DMS53 (cell line): ENCODE measurements around the gene ZIC2.

Experiments used
- DNase-seq: peaks from one replicate; lab custom pipeline; 2025; lab: John Stamatoyannopoulos, UW

ZIC2 gene

GRCh38 chr13:99974296-99974938 lies 7.2 kb upstream of the ZIC2 start:
- DNase-seq = no peak

DNA sequence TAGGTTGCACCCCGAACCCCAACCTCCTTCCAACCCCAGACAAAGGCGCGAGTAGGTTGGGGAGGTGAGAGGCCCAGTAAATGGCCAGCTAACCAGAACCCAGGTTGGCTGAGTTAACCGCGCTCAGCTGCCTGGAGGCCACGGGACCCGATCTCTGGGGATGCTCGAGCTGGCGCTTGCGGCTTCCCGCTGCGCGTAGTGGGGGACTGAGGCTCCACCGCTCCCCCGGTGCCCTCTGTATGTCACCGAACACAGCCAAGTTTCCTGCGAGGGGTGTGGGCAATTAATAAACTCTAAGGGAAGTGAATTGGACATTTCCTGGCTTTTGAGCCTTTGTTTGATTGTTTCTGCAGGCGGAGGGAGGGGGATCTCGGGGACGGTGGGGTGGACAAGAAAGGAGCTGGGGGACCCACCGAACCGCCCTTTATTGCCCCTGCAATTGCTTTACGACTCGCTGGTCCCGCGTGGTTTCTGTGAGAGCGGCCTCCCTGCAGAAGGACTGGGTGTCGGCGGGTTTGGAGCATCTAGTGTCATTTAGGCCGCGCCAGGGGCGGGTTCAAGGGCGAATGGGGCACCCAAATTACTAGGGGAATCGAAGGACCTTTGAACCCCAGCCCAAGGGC lies 6.5 kb upstream of the ZIC2 start:
- no peak for DNase-seq

DNA sequence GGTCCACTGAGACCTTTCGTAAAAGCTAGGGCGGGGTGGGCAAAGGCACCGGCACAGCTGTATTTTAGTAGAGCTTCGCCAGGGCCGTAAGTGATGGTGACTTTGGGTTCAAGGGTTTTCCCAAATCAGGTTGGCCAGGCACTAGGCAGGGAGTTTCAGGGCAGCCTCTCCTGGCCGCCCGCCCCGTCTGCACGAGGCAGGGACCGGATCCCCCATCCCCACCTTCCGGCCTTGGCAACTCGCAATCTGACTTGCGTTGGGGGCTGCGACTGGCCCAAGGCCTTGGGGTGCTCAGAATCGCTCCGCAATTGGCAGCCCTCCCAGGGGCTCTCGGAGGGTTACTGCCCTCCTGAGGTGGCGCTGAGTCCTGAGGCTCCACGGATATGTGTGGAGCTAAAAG lies 6.0 kb upstream of the ZIC2 start:
- no peak for DNase-seq

GRCh38 chr13:99976575-99976974 lies 5.0 kb upstream of the ZIC2 start:
- DNase-seq = no peak

DNA sequence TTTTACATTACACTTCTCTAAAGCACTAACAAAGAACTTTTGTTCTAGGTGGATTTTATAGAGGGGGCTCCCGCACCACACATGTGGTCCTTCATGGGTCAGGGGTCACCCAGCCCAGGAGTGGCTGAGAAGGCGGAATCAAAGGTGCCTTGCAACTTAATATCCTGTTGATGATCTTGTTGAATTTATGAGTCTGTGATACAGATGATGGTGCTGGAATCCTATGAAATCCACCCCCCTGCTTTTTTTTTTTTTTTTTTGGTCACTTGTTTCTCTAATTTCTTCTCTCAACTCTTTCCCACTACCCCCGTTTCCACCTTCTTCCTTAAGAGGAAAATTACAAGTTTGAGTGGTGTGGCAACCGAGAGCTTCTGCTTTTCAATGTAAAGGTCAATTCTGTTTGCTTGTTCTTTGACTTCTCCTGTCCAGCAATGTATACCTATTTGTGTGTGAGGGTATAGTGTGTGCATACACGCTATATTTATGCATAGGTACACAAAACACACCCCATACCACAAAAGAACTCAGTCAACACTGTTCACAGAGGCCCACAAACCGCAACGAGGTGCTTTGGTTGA lies 4.2 kb upstream of the ZIC2 start:
- DNase-seq = no peak

DNA sequence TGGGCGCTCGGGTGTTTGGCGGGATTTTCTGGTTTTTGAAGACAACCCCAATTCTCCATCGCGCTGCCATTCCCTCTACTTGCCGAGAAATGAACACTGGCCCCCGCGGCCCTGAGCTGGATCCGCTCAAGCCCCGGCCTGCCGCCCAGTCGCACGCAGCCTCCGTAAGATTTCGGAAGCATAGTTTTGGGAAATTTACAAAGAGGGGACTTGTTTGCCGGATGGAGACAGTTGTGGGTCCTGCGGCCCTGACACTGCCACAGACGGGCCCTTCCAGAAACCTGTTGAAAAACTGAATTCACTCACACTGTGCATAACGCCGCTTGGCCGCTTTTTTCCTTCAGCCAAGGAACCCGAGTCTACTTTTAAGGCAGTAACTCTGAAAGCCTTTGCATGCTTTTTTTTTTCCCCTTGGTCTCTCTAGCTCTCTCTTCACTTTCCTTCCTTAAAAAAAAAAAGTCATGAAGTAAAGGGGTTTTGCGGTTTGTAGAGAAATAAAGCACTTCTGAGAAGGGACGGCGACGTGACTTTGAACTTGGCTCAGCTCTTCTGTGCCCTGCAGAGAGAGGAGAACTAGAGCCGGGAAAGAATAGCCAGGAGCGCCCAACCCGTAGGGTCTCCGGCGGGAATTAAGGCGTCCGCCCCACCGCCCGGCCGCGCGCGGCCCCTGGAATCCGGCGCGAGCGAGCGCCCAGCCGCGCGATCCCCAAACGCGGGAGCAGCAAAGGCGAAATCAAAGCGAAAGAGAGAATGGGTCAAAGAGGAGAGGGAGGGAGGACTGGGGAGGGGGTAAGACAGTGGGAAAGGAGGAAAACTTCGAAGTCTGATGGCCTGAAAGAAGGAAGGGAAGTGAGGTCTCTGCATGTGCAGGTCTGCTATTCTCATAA lies 3.4 kb upstream of the ZIC2 start:
- no peak for DNase-seq

- DNase-seq = no peak
These were observed 2.7 kb upstream of the ZIC2 start for GRCh38 chr13:99978799-99979452.

DNA sequence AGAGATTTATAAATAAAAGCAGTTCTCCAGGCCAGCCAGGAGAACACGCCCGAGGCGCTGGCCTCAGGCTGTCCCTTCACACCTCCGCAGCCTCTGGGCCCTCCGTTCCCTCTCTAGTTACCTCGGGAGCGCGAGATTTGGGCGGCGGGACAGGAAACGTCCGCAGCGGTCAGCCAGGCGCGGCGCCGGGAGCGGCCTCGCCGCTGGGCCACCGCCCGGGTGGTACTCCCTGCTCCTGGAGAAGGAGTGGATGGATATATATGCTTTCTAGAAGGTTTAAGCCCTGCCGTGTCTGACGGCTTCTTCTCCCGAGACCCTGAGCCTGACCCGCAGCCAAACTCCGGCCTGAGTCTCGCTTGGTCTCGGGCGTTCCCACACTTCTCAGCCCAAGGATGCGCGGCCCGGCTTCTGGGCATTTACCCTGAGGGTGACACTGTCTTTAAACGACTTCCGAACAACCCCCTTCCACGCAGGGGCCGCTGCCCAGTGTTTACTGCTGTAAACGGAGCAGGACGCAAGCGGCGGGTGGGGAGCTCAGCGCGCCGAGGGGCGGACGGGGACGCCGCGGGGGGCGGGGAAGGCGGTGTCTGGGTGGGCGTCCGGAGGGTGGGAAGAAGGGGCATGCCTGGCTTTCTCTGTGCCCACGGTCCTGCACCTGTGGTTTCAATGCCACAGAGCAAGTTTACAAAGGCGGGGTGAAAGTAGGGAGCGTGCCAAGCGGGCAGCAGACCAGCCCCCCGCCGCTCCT lies 2.0 kb upstream of the ZIC2 start:
- peak; percentile 28 for DNase-seq

DNA sequence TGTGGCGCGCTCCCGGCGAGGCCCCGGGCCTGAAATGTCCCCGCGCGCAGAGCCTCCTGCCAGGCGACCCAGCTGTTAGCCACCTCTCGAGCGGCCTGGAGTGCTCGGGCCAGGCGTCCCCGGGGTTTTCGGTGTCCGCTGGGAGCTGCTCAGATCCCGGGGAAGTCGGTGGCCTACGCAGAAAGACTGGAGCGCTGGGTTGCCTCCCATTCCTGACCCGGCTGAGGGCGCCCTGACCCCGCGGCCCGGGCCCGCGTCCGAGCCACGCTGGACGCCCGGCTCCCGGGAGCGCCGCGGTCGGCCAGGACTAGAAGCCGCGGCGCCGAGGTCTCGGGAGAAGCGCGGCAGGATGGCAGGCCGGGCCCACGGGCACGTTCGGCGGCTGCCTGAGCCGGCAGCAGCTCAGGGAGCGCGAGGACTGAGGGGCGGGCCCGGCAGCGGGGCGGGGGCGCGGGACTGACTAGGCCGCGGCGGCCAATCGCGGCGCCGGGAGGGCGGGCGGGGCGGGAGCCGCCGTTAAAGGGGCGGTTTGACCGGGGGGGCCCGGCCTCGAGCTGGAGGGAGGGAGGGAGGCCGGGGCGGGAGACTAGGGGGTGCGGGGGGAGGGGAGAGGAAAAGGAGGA lies 1.3 kb upstream of the ZIC2 start:
- DNase-seq = peak; percentile 64

DNA sequence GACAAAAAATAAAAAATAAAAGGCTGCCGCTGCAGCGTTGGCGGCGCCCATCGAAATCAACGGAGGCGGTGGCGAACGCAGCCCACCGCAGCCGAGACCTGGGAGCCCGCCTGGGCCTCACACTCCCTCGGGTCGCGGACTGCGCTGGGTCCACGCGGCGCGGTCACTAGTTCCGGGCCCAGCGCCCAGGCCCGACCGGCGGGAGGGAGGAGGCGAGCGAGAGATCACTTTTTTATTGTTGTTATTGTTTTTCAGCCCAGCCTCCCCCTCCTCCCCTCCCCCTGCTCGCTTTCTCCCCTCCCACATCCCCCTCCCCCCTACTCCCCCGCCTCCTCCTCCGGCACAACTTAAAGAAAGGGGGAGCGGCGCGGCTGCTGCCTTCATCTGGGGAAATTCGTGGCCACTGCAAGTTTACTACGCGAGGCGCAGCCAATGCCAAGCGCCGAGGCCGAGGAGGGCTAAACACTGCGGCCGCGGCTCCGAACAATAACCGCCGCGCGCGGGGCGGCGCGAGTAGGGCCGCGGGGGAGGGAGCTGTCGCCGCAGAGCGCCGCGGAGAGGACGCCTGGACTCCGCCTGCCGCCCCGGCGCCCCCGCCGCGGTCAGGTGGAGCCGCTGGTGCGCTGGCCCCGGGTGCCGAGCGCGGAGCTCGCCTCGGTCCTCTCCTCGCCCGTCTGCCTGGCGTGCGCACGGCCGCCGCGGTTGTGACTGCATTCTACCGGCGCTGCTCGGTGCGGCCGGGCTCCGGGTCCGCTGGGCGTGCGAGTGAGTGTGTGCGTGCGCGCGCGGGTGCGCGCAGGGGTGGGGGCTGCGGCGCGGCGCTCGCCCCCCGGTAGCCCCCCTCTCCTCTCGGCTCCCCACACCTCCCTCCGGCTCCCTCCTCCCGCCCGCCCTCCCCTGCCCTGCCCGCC lies 505 bp upstream of the ZIC2 start:
- peak; percentile 70 for DNase-seq

DNA sequence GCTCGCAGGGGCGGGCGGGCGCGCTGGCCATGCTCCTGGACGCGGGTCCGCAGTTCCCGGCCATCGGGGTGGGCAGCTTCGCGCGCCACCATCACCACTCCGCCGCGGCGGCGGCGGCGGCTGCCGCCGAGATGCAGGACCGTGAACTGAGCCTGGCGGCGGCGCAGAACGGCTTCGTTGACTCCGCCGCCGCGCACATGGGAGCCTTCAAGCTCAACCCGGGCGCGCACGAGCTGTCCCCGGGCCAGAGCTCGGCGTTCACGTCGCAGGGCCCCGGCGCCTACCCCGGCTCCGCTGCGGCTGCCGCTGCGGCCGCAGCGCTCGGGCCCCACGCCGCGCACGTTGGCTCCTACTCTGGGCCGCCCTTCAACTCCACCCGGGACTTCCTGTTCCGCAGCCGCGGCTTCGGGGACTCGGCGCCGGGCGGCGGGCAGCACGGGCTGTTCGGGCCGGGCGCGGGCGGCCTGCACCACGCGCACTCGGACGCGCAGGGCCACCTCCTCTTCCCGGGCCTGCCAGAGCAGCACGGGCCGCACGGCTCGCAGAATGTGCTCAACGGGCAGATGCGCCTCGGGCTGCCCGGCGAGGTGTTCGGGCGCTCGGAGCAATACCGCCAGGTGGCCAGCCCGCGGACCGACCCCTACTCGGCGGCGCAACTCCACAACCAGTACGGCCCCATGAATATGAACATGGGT lies 599 bp downstream of the ZIC2 start:
- peak; percentile 59 for DNase-seq

- DNase-seq = no peak
These were observed 1.3 kb downstream of the ZIC2 start for GRCh38 chr13:99982731-99983498.

DNA sequence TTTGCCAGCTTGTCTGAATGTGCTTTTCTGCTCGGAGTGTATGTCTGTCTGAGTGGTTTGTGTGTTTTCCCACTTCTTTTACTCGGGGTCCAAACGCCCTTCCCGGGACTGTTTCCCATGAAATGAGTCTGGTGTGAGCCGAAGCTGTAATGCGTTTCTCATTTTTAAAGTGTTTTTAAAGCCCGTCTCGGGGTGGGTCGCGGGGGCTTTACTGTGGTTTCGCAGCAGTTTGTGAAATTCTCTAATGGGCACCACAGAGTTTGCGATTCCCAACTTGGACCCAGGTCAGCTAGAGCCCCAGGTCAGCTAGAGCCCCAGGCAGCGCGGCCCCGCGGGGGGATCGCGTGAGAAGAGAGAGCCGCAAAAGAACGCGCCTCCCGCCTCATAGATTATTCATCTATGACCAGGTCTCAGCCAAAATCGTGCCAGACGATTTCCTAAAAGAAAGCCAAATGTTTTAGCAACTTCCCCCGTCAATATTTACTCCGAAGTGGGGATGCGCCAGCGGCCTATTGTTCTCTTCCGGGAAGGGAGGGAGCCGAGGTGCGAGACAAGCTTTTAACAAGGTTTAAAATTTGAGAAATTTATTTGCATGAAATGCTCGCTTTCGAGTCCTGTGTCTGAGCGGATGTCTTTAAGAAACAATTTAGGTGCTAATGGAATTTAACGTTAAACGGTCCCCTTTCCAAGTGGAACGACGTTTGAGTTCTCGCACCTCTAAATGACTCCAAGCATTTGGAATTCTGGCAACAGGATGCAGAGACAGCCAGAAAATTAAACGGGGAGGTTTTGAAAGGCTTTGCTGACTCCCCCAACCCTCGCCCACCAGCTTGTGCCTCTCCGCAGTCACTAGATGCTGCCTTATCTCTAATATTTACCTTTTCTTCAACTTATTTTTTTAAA lies 2.2 kb downstream of the ZIC2 start:
- DNase-seq = no peak

GRCh38 chr13:99984461-99985240 lies 3.1 kb downstream of the ZIC2 start:
- DNase-seq = peak; percentile 18

DNA sequence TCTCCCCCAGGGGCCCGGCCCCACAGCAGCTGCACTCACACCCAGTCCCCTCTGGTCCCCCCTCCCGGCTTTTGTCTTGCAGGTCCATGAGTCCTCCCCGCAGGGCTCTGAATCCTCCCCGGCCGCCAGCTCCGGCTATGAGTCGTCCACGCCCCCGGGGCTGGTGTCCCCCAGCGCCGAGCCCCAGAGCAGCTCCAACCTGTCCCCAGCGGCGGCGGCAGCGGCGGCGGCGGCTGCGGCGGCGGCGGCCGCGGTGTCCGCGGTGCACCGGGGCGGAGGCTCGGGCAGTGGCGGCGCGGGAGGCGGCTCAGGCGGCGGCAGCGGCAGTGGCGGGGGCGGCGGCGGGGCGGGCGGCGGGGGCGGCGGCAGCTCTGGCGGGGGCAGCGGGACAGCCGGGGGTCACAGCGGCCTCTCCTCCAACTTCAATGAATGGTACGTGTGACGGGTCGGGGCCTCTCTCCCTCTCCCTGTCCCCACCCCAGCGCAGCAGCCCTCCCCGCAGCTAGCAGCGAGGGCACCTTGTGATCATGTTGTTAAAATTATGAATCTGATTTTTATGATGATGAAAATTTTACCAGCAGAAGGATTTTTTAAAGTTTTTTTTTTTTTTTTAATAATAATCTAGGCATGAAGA lies 3.8 kb downstream of the ZIC2 start:
- DNase-seq = peak; percentile 5

DNA sequence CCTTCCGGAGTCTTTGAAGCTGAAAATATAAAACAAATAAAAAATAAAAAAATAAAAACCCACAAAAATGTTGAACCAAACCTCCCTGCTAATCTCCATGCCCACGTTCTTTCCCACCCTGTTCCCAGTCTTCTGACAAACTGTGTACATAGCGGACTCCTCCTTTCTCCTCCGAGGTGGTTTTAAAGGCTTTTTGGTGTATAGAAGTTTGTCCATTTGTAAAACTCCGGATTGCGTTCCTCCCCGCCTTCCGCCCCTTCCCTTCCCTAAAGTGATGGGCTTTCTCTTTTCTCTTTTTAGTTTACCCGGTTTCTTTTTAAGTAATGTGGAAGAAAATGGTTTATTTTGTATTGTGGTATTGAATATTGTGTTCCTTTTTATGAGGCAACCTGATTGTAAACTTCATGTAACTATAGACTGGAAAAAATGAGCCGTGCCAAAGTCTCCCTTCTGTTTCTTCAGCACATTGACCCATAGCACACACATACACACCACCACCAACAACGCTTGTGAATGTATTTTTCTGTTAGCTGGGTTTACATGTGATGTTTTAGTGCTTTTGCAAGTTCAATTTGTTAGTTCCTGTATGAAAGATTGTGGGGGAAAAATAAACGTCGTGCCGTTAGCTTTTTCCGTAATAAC lies 4.4 kb downstream of the ZIC2 start:
- DNase-seq = no peak
